Stimulated activated CD4-positive, alpha-beta T cell treated with anti-CD3 and anti-CD28 coated beads, TNF-alpha, amount 100 ng/mL, for 24 hours (primary cell): ENCODE measurements around the gene MAP1B.

ENCODE experiments used
- DNase-seq, 3 experiments: peaks; one replicate each; pipeline ENCODE4 v3.0.0-alpha.2; 2020; ENCODE audit warnings: low read depth in 3 of 3

MAP1B gene

GRCh38 chr5:72248410-72248981 is 141.2 kb downstream of the MAP1B start:
- DNase-seq: no peak

GRCh38 chr5:72251386-72251785 is 144.1 kb downstream of the MAP1B start:
- DNase-seq: no peak

- DNase-seq: no peak
Observed at GRCh38 chr5:72252008-72252407, 144.7 kb downstream of the MAP1B start.

GRCh38 chr5:72252574-72253155 is 145.4 kb downstream of the MAP1B start:
- DNase-seq: no peak

- no peak for DNase-seq
Observed at GRCh38 chr5:72255237-72255636, 148.0 kb downstream of the MAP1B start.

GRCh38 chr5:72255670-72256069 is 148.4 kb downstream of the MAP1B start:
- DNase-seq: no peak

GRCh38 chr5:72256536-72256935 is 149.3 kb downstream of the MAP1B start:
- DNase-seq: no peak
